Germinal center (tissue), 1 donor: ENCODE data around the gene DYNC2LI1.

Experiments used
- DNase-seq: peaks from one replicate; pipeline ENCODE4 v3.0.0; 2012; ENCODE audit warnings: mixed read lengths, low spot score

Gene DYNC2LI1

GRCh38 chr2:43818761-43819160 is 44.9 kb downstream of the DYNC2LI1 start:
- DNase-seq: no peak

- no peak for DNase-seq
These were observed 45.8 kb downstream of the DYNC2LI1 start for GRCh38 chr2:43819491-43820163.

GRCh38 chr2:43822839-43823238 is 49.0 kb downstream of the DYNC2LI1 start:
- DNase-seq: no peak

GRCh38 chr2:43823751-43824150 is 49.9 kb downstream of the DYNC2LI1 start:
- no peak for DNase-seq

GRCh38 chr2:43824512-43824911 is 50.7 kb downstream of the DYNC2LI1 start:
- no peak for DNase-seq

- DNase-seq: no peak
These were observed 51.2 kb downstream of the DYNC2LI1 start for GRCh38 chr2:43824951-43825493.

GRCh38 chr2:43825841-43826240 is 52.0 kb downstream of the DYNC2LI1 start:
- no peak for DNase-seq

- DNase-seq: no peak
These were observed 52.7 kb downstream of the DYNC2LI1 start for GRCh38 chr2:43826305-43827250.

- no peak for DNase-seq
These were observed 57.9 kb downstream of the DYNC2LI1 start for GRCh38 chr2:43831543-43832294.

GRCh38 chr2:43832457-43832856 is 58.6 kb downstream of the DYNC2LI1 start:
- DNase-seq: no peak

GRCh38 chr2:43837033-43837432 is 63.2 kb downstream of the DYNC2LI1 start:
- DNase-seq: no peak

GRCh38 chr2:43837831-43838559 is 64.2 kb downstream of the DYNC2LI1 start:
- no peak for DNase-seq

- DNase-seq: no peak
These were observed 64.9 kb downstream of the DYNC2LI1 start, which contains the start of the genes ABCG5 and ABCG8 for GRCh38 chr2:43838560-43839267. TSS of gene ABCG5 (minus strand) at chr2:43838839. CDS start at chr2:43838679, 160 bp downstream. TSS of gene ABCG8 (plus strand) at chr2:43838971. CDS start at chr2:43839054, 83 bp downstream.

GRCh38 chr2:43839776-43840564 is 66.1 kb downstream of the DYNC2LI1 start:
- DNase-seq: peak; percentile 0

GRCh38 chr2:43840965-43841364 is 67.1 kb downstream of the DYNC2LI1 start:
- DNase-seq: no peak

GRCh38 chr2:43841949-43842865 is 68.4 kb downstream of the DYNC2LI1 start:
- no peak for DNase-seq

- DNase-seq: no peak
These were observed 69.0 kb downstream of the DYNC2LI1 start for GRCh38 chr2:43842866-43843226.

GRCh38 chr2:43845181-43845580 is 71.3 kb downstream of the DYNC2LI1 start:
- DNase-seq: no peak
